Omental fat pad (tissue), 4 donors: ENCODE results near the gene SRPRB. TPM values are rescaled to one million over a fixed set of nuclear protein-coding genes. Genes with fewer than 3 reads are reported as not detected.

Source experiments
- ATAC-seq: fragments of 150-250 bp; one replicate; pipeline ENCODE4 v1.9.1; 2016; ENCODE audit warnings: mild to moderate bottlenecking, moderate library complexity; ENCODE audit not compliant: low FRiP score
- DNase-seq: peaks from one replicate; pipeline ENCODE4 v3.0.0-alpha.2; 2019; ENCODE audit warnings: low spot score
- total RNA-seq, 4 donors: library from RNA; depleted of rRNA; stranded (reverse); fragments of >200 nt; gene quantifications; one replicate each; pipeline ENCODE4 v1.1.0, GENCODE V29; 2016
- TF ChIP-seq, protein P1 (sequence below), 3 donors: fragments of 450-650 bp; IDR thresholded peaks; one replicate each; pipeline ENCODE4 v1.5.1; 2016 to 2017; ENCODE audit warnings: antibody characterized with exemption in 3 of 3, mild to moderate bottlenecking in 3 of 3, moderate library complexity in 2 of 3

The SRPRB gene
- total RNA-seq, 4 donors from 2014 or later: 19.2 to 47.2 (median 36.3) TPM

DNA sequence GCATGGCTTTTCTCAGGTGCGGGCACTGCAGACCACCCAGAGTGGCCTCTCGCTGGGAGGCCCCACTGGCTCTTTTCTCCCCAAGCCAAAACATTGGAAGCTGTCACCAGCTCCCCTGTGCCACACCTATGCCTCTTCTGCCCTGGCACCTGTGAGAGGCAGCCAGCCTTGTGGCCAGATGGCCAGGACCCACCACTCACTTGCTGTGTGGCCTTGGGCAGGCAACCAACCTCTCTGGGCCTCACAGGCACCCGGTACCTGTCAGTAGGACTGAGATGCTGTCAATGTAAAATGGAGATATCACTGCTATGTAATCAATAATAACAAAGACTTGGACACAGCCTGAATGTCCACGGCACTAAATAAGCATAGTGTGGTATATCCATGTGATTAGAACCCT lies 36.5 kb downstream of the SRPRB start:
- ATAC-seq (no peak), DNase-seq (no peak)
- TF ChIP-seq, protein P1, sequence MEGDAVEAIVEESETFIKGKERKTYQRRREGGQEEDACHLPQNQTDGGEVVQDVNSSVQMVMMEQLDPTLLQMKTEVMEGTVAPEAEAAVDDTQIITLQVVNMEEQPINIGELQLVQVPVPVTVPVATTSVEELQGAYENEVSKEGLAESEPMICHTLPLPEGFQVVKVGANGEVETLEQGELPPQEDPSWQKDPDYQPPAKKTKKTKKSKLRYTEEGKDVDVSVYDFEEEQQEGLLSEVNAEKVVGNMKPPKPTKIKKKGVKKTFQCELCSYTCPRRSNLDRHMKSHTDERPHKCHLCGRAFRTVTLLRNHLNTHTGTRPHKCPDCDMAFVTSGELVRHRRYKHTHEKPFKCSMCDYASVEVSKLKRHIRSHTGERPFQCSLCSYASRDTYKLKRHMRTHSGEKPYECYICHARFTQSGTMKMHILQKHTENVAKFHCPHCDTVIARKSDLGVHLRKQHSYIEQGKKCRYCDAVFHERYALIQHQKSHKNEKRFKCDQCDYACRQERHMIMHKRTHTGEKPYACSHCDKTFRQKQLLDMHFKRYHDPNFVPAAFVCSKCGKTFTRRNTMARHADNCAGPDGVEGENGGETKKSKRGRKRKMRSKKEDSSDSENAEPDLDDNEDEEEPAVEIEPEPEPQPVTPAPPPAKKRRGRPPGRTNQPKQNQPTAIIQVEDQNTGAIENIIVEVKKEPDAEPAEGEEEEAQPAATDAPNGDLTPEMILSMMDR (IDR thresholded peaks at IDR 0.05): no peak

DNA sequence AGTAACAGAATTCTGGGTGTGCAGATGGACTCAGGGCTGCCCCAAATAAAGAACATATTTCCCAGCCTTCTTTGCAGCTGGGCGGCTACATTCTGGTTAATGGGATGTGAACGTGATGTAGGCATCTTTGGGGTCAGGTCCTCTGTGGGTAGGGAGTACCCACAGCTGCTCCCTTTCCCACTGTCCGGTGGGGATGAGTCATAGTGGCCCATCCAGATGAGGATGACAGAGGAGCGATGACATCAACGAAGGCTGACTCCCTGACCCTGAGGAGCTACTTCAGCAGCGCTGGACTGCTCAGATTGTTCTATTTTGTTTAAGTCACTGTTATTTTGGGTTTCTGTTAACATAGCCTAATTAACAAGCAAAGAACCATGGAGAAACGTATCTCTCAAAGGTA lies 38.0 kb downstream of the SRPRB start:
- TF ChIP-seq, protein P1 (IDR thresholded peaks at IDR 0.05): no peak
- ATAC-seq (no peak), DNase-seq (no peak)

DNA sequence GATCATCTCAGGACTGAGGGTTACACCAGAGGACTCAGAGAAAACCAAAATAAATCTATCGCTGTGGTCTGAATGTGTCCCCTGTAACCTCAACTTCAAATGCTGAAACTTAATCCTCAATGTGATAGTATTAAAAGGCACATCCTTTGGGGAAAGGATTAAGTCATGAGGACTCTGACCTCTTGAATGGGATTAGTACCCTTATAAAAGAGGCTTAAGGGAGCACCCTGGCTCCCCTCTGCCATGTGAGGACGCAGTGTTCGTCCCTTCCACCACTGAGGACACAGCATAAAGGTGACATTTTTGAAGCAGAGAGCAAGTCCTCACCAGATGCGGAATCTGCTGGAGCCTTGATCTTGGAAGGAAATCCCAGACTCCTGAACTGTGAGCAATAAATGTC lies 39.5 kb downstream of the SRPRB start:
- TF ChIP-seq, protein P1 (IDR thresholded peaks at IDR 0.05): no peak
- DNase-seq (no peak), ATAC-seq (no peak)

DNA sequence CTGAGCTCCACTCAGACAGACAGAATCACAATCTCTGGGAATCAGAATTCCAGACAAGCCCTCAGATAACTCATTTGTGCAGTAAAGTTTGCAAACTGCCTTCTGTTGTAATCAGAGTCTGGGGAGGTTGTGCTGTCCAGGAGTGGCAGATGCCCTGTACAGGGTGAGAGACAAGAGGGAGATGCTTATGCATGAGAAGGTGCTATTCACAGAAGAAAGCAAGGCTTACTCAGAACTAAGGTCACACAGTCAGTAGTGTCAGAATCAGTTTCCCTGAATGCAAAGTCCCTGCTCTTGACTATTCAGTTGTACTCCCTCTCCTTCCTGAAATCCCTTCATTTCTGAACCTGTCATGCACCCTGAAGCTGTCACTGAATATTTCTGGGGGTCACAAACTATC lies 43.7 kb downstream of the SRPRB start:
- TF ChIP-seq, protein P1 (IDR thresholded peaks at IDR 0.05): no peak
- no peak for ATAC-seq

DNA sequence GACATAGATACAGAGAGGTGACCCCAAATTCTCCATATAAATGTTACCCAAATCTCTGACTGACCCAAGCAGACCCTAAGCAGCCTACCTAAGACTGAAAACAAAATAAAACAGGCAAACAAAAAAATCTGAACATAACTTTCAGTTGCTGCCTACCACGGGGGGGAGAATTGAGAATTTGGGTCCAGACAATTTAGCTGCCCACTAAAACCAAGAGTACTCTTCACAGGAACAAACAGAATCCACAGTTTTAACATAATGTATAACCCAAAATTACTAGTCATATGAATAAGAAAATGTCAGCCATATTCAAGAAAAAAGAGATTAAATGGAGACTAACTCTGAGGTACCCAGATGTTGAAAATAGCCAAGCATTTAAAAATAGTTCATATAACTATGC lies 44.4 kb downstream of the SRPRB start:
- no peak for ATAC-seq
- TF ChIP-seq, protein P1 (IDR thresholded peaks at IDR 0.05): no peak
- DNase-seq: no peak

More for the DNA sequence above, 43.7 kb downstream of the SRPRB start:
- no peak for DNase-seq

DNA sequence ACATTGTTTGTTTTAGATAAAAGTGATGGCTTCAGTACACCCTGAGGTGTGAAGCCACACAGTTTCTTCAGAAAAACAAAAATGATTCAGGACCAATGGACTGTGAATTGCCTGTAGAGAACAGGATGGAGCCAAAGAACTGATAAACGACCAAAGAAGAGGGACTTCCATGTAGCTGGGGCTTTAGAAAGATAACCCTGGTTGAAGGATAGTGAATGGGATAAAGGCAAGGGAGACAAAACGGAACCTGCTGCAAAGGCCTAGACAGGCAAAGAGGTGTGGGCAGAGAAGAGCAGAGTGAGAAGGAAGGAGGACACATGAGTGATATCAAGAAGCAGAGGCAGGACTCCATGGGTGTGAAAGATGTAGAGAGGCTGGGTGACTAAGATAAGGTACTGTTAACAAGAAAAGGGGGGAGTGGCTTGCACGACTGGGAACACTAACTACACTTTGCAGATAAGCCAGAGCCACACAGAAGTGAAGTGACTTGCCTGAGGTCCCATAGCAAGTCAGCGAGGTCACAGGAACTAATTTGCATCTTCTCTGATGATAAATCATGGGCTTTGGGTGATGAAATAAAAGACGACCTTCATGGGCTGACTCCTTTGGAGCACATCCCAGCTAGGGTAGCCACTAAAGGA lies 45.8 kb downstream of the SRPRB start:
- DNase-seq (no peak), ATAC-seq (no peak)
- TF ChIP-seq, protein P1 (IDR thresholded peaks at IDR 0.05): no peak

DNA sequence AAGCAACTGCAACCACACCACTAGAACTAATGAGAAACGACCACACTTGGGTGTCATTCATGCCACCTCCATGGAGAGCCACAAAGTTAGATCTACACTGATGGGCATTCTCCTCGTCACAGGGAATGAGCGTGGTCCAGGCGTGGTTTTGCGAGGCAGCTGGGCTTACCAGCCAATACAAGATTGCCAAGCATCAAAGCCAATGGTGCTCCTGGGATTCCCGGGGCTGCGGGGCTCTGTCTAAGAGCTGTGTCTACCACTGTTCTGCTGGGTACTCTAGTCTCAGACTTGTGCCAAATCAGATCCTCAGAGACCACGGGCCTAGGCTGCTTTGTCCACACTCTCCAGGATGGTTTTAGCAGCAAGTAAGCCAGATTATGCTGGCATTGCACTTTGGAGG lies 46.3 kb downstream of the SRPRB start:
- ATAC-seq (no peak), DNase-seq (no peak)
- TF ChIP-seq, protein P1 (IDR thresholded peaks at IDR 0.05): no peak
